NCI-H2081 (cell line): ENCODE data around the gene CEP76.
A peak's percentile ranks its signal among the peaks of the same experiment; 100 is the strongest.

ENCODE experiments used
- DNase-seq, 2 experiments: peaks; one replicate each; lab custom pipeline; 2025; lab: John Stamatoyannopoulos, UW

Gene CEP76

GRCh38 chr18:12703664-12704063 lies 1.1 kb upstream of the CEP76 start:
- peak in 1 of 2 experiments; percentile 29 for DNase-seq

- no peak for DNase-seq
Measured at GRCh38 chr18:12703096-12703567, 609 bp upstream of the CEP76 start.

- DNase-seq, result no peak
Measured at GRCh38 chr18:12701161-12701560, 1.4 kb downstream of the CEP76 start.

- no peak for DNase-seq
Measured at GRCh38 chr18:12699747-12700146, 2.8 kb downstream of the CEP76 start.

GRCh38 chr18:12694032-12694431 lies 8.5 kb downstream of the CEP76 start:
- DNase-seq, result no peak

- DNase-seq, result no peak
Measured at GRCh38 chr18:12692206-12692605, 10.3 kb downstream of the CEP76 start.

GRCh38 chr18:12689256-12689850 lies 13.2 kb downstream of the CEP76 start:
- no peak for DNase-seq

- DNase-seq, result no peak
Measured at GRCh38 chr18:12686100-12686499, 16.4 kb downstream of the CEP76 start.

- peak in 1 of 2 experiments; percentile 45 for DNase-seq
Measured at GRCh38 chr18:12679183-12679786, 23.2 kb downstream of the CEP76 start.

- DNase-seq, result no peak
Measured at GRCh38 chr18:12668041-12668440, 34.5 kb downstream of the CEP76 start.

- peak; percentile 9 to 41 for DNase-seq
Measured at GRCh38 chr18:12659904-12660605, 42.5 kb downstream of the CEP76 start.

GRCh38 chr18:12658426-12659138 lies 43.9 kb downstream of the CEP76 start:
- DNase-seq, result peak; percentile 33 to 34

- peak; percentile 58 to 64 for DNase-seq
Measured at GRCh38 chr18:12657684-12658425, 44.7 kb downstream of the CEP76 start, which contains the start of gene SPIRE1. SPIRE1 (minus strand) TSS chr18:12658107; CDS start chr18:12657866, 241 bp downstream.

- DNase-seq, result peak in 1 of 2 experiments; percentile 52
Measured at GRCh38 chr18:12656938-12657683, 45.4 kb downstream of the CEP76 start.

- DNase-seq, result peak in 1 of 2 experiments; percentile 13
Measured at GRCh38 chr18:12656605-12656937, 46.0 kb downstream of the CEP76 start.

GRCh38 chr18:12654971-12655370 lies 47.6 kb downstream of the CEP76 start:
- DNase-seq, result no peak

GRCh38 chr18:12652861-12653401 lies 49.6 kb downstream of the CEP76 start:
- no peak for DNase-seq

GRCh38 chr18:12651651-12652050 lies 50.9 kb downstream of the CEP76 start:
- DNase-seq, result no peak

GRCh38 chr18:12647773-12648172 lies 54.8 kb downstream of the CEP76 start:
- DNase-seq, result no peak

GRCh38 chr18:12645751-12646203 lies 56.7 kb downstream of the CEP76 start:
- DNase-seq, result peak; percentile 10 to 69

- no peak for DNase-seq
Measured at GRCh38 chr18:12645254-12645653, 57.3 kb downstream of the CEP76 start.
